PC-3 (cell line): ENCODE data around the gene AANAT. TPM values are rescaled to one million over a fixed set of nuclear protein-coding genes. Genes with fewer than 3 reads are reported as not detected.

ENCODE experiments used
- ATAC-seq: fragments of 200-7000 bp; cut with Tn5 transposase; 2 replicates; pipeline ENCODE4 v1.9.1; 2020; ENCODE audit warnings: mild to moderate bottlenecking, moderate library complexity
- BruUV-seq: library from RNA; stranded (reverse); fragments of 400-500 nt; replicated peaks from 2 replicates; lab custom pipeline; 2021; lab: Mats Ljungman, UMichigan
- CTCF ChIA-PET: fragments of 300-600 bp; sonication (Branson Sonifier 250); formaldehyde crosslinking; loops from one replicate; lab custom pipeline; 2022; ENCODE audit warnings: antibody characterized with exemption; lab: Charles Lee
- POLR2A ChIA-PET: fragments of 300-600 bp; sonication (Branson Sonifier 250); formaldehyde crosslinking; loops from one replicate; lab custom pipeline; 2022; ENCODE audit warnings: antibody characterized with exemption; ENCODE audit not compliant: unreplicated experiment; lab: Charles Lee
- DNase-seq: peaks from one replicate; pipeline ENCODE4 v3.0.0-alpha.2; 2015
- H2AFZ ChIP-seq: fragments of 300-600 bp; sonication (generic); 2 replicates; pipeline ENCODE4 v1.6.0; 2016; ENCODE audit warnings: antibody characterized with exemption, low read length
- H3F3A ChIP-seq: fragments of 300-600 bp; sonication (generic); one replicate; pipeline ENCODE4 v1.6.0; 2017; ENCODE audit warnings: antibody characterized with exemption, low read length, control low read depth, mild to moderate bottlenecking; ENCODE audit not compliant: unreplicated experiment
- H3K27ac ChIP-seq: fragments of 300-600 bp; sonication (generic); 2 replicates; pipeline ENCODE4 v1.5.1; 2016; ENCODE audit warnings: mild to moderate bottlenecking, low read length
- H3K27me3 ChIP-seq: fragments of 300-600 bp; sonication (generic); 2 replicates; pipeline ENCODE4 v1.6.1; 2016; ENCODE audit warnings: low read length, mixed read lengths
- H3K36me3 ChIP-seq: fragments of 300-600 bp; sonication (generic); 2 replicates; pipeline ENCODE4 v1.6.1; 2016; ENCODE audit warnings: low read depth, mixed run types, low read length, mixed read lengths
- H3K4me1 ChIP-seq: fragments of 300-600 bp; sonication (generic); 2 replicates; pipeline ENCODE4 v1.5.1; 2016; ENCODE audit warnings: low read length; ENCODE audit not compliant: insufficient read depth
- H3K4me2 ChIP-seq: fragments of 300-600 bp; sonication (generic); 2 replicates; pipeline ENCODE4 v1.6.0; 2016; ENCODE audit warnings: low read length
- H3K4me3 ChIP-seq: fragments of 300-600 bp; sonication (generic); 2 replicates; pipeline ENCODE4 v1.5.1; 2016; ENCODE audit warnings: mild to moderate bottlenecking, low read length, mixed read lengths
- H3K79me2 ChIP-seq: fragments of 300-600 bp; sonication (generic); 2 replicates; pipeline ENCODE4 v1.6.1; 2017; ENCODE audit warnings: low read length, mixed read lengths
- H3K9ac ChIP-seq: fragments of 300-600 bp; sonication (generic); 2 replicates; pipeline ENCODE4 v1.6.0; 2016; ENCODE audit warnings: mild to moderate bottlenecking, low read length
- H3K9me2 ChIP-seq: fragments of 300-600 bp; sonication (generic); replicated peaks from 2 replicates; pipeline ENCODE4 v1.6.1; 2016; ENCODE audit warnings: mixed run types, low read length, mixed read lengths
- H3K9me3 ChIP-seq: fragments of 300-600 bp; sonication (generic); 2 replicates; pipeline ENCODE4 v1.6.1; 2016; ENCODE audit warnings: low read length, mixed read lengths
- H4K20me1 ChIP-seq: fragments of 300-600 bp; sonication (generic); 2 replicates; pipeline ENCODE4 v1.6.1; 2016; ENCODE audit warnings: low read length, mixed read lengths
- CTCF ChIP-seq: fragments of 300-600 bp; sonication (generic); conservative IDR thresholded peaks from 2 replicates; pipeline ENCODE4 v1.5.1; 2017; ENCODE audit warnings: antibody characterized with exemption, low read depth, mild to moderate bottlenecking, low read length
- EZH2 ChIP-seq: fragments of 300-600 bp; sonication (generic); IDR thresholded peaks from one replicate; pipeline ENCODE4 v1.6.1; 2017; ENCODE audit warnings: antibody characterized with exemption, mild to moderate bottlenecking, low read length; ENCODE audit not compliant: unreplicated experiment
- EZH2phosphoT487 ChIP-seq: fragments of 300-600 bp; sonication (generic); IDR thresholded peaks from 2 replicates; pipeline ENCODE4 v1.6.1; 2018; ENCODE audit warnings: mild to moderate bottlenecking, antibody characterized with exemption, low read length, borderline replicate concordance
- intact Hi-C: fragments of 100-400 bp; cut with micrococcal nuclease; formaldehyde crosslinking; loops from 2 replicates; pipeline ENCODE4 v1.9.0; 2023
- total RNA-seq: library from RNA; depleted of rRNA; stranded (reverse); fragments of >200 nt; gene quantifications from 2 replicates; pipeline ENCODE4 v1.2.3, GENCODE V29; 2014; rRNA removed

Gene AANAT
- total RNA-seq, 1 experiment from 2014 or later, result not detected

- Histone ChIP-seq H3K79me2 (no peaks in the 10 kb centered on the region), H3K4me2 (no peak overlapping the region), H2AFZ (no peak overlapping the region), H3K36me3 (no peaks in the 10 kb centered on the region), H3K9ac (no peak overlapping the region), H3K27ac (no peak overlapping the region), H3K9me3 (no peaks in the 10 kb centered on the region), H4K20me1 (no peaks in the 10 kb centered on the region), H3K4me3 (no peak overlapping the region), H3K9me2 (no peaks in the 10 kb centered on the region), H3K4me1 (no peaks in the 10 kb centered on the region), H3K27me3 (no peaks in the 10 kb centered on the region), H3F3A (no peaks in the 10 kb centered on the region)
- intact Hi-C loops, result no loop called here
- TF ChIP-seq CTCF (peak; percentile 30; the same call in 1 of the 2 replicates), EZH2phosphoT487 (no peak)
- ATAC-seq (peak; percentile 69), DNase-seq (peak; percentile 17)
- ChIA-PET POLR2A (interaction anchor here (0.6 kb wide), 1 partner anchor 22 kb away, joined by 9 read pairs; no protein-coding TSS in a partner anchor), CTCF (interaction anchor here (0.6 to 0.7 kb wide), 2 partner anchors 41 to 152 kb away, joined by 8 to 11 read pairs; no protein-coding TSS in a partner anchor)
- no TSS peak for BruUV-seq
Observed at GRCh38 chr17:76517638-76518038, 50.2 kb downstream of the AANAT start.

GRCh38 chr17:76519048-76519966, 51.9 kb downstream of the AANAT start:
- ChIA-PET POLR2A (no interaction called here), CTCF (no interaction called here)
- no peak overlapping the region for H2AFZ ChIP-seq
- BruUV-seq, result no TSS peak
- H3F3A ChIP-seq, result no peaks in the 10 kb centered on the region
- H4K20me1 ChIP-seq, result no peaks in the 10 kb centered on the region
- H3K79me2 ChIP-seq, result no peaks in the 10 kb centered on the region
- no peaks in the 10 kb centered on the region for H3K9me3 ChIP-seq
- H3K27me3 ChIP-seq, result no peaks in the 10 kb centered on the region
- H3K9ac ChIP-seq, result no peak overlapping the region
- TF ChIP-seq CTCF (no peak), EZH2 (no peak), EZH2phosphoT487 (no peak)
- H3K36me3 ChIP-seq, result no peaks in the 10 kb centered on the region
- DNase-seq (no peak), ATAC-seq (no peak)
- no peak overlapping the region for H3K4me3 ChIP-seq
- no peak overlapping the region for H3K4me2 ChIP-seq
- H3K4me1 ChIP-seq, result peaks cover 10% of the 10 kb centered on the region
- intact Hi-C loops, result no loop called here
- no peaks in the 10 kb centered on the region for H3K9me2 ChIP-seq
- no peak overlapping the region for H3K27ac ChIP-seq

Other genes starting within 250 kb of the AANAT start
- 7.3 and 7.4 TPM in 2 replicates for gene RNF157, start 227.1 kb upstream of the AANAT start, total RNA-seq
- 59.5 and 63.5 TPM in 2 replicates for gene UBALD2, start 202.3 kb upstream of the AANAT start, total RNA-seq
- gene QRICH2, start 159.3 kb upstream of the AANAT start, total RNA-seq, result 2.2 and 5.7 TPM in 2 replicates
- 43.9 and 47.8 TPM in 2 replicates for gene PRPSAP1, start 113.7 kb upstream of the AANAT start, total RNA-seq
- 54.2 and 59.7 TPM in 2 replicates for gene SPHK1, start 83.0 kb upstream of the AANAT start, total RNA-seq
- 64.7 and 77.3 TPM in 2 replicates for gene UBE2O, start 14.5 kb upstream of the AANAT start, total RNA-seq
- gene RHBDF2, start 33.8 kb downstream of the AANAT start, total RNA-seq, result 52.3 and 74.8 TPM in 2 replicates
- 0.40 and 0.62 TPM in 2 replicates for gene CYGB, start 70.1 kb downstream of the AANAT start, total RNA-seq
- gene PRCD, start 72.4 kb downstream of the AANAT start, total RNA-seq, result 0.86 and 2.5 TPM in 2 replicates
- 1.0 and 6.4 TPM in 2 replicates for gene ST6GALNAC2, start 118.3 kb downstream of the AANAT start, total RNA-seq
- gene ST6GALNAC1, start 176.2 kb downstream of the AANAT start, total RNA-seq, result 2.6 and 4.1 TPM in 2 replicates
- gene MXRA7, start 243.4 kb downstream of the AANAT start, total RNA-seq, result 98.3 and 148 TPM in 2 replicates